ENCODE measurements around the gene TMCC1.

Gene TMCC1

GRCh38 chr3:129934234-129935123 is 41.0 kb upstream of the TMCC1 start:
- H3K4me3 ChIP-seq (ENCODE audit: low read depth, low read length): no peak overlapping the region
- peak; percentile 74 for TF ChIP-seq CTCF (IDR thresholded peaks at IDR 0.05; ENCODE audit: low read depth, low read length, missing control alignments)
- no peak for DNase-seq (ENCODE audit: low read depth)

GRCh38 chr3:129933471-129933870 is 40.0 kb upstream of the TMCC1 start:
- H3K4me3 ChIP-seq (ENCODE audit: low read depth, low read length): no peak overlapping the region
- DNase-seq (ENCODE audit: low read depth): no peak
- no peak for TF ChIP-seq CTCF (IDR thresholded peaks at IDR 0.05; ENCODE audit: low read depth, low read length, missing control alignments)

- H3K4me3 ChIP-seq (ENCODE audit: low read depth, low read length): no peak overlapping the region
- no peak for TF ChIP-seq CTCF (IDR thresholded peaks at IDR 0.05; ENCODE audit: low read depth, low read length, missing control alignments)
- no peak for DNase-seq (ENCODE audit: low read depth)
These were observed 35.9 kb upstream of the TMCC1 start for GRCh38 chr3:129929383-129929782.

- no peak overlapping the region for H3K4me3 ChIP-seq (ENCODE audit: low read depth, low read length)
- DNase-seq (ENCODE audit: low read depth): no peak
- no peak for TF ChIP-seq CTCF (IDR thresholded peaks at IDR 0.05; ENCODE audit: low read depth, low read length, missing control alignments)
These were observed 33.6 kb upstream of the TMCC1 start for GRCh38 chr3:129927072-129927471.

GRCh38 chr3:129919806-129920205 is 26.3 kb upstream of the TMCC1 start:
- TF ChIP-seq CTCF (IDR thresholded peaks at IDR 0.05; ENCODE audit: low read depth, low read length, missing control alignments): no peak
- no peak for DNase-seq (ENCODE audit: low read depth)
- H3K4me3 ChIP-seq (ENCODE audit: low read depth, low read length): no peak overlapping the region

GRCh38 chr3:129919357-129919756 is 25.8 kb upstream of the TMCC1 start:
- no peak for DNase-seq (ENCODE audit: low read depth)
- no peak overlapping the region for H3K4me3 ChIP-seq (ENCODE audit: low read depth, low read length)
- TF ChIP-seq CTCF (IDR thresholded peaks at IDR 0.05; ENCODE audit: low read depth, low read length, missing control alignments): no peak

GRCh38 chr3:129918461-129918860 is 24.9 kb upstream of the TMCC1 start:
- no peak for DNase-seq (ENCODE audit: low read depth)
- no peak overlapping the region for H3K4me3 ChIP-seq (ENCODE audit: low read depth, low read length)
- TF ChIP-seq CTCF (IDR thresholded peaks at IDR 0.05; ENCODE audit: low read depth, low read length, missing control alignments): no peak
